T-helper 17 cell (primary cell): Measurements from ENCODE around the gene LNX2. TPM values are rescaled to one million over a fixed set of nuclear protein-coding genes. Genes with fewer than 3 reads are reported as not detected.

Experiments used
- ATAC-seq: fragments of 150-1000 bp; cut with Tn5 transposase; 2 replicates; pipeline ENCODE4 v1.10.0; 2021; ENCODE audit warnings: mild to moderate bottlenecking, moderate library complexity
- DNase-seq, 3 donors: peaks; one replicate each; pipeline versions ENCODE4 v3.0.0 to v3.0.0-alpha.2; 2020 to 2021
- H3K9me3 ChIP-seq: one replicate; pipeline ENCODE4 v1.7.0; 2013; ENCODE audit warnings: low read length, mild to moderate bottlenecking; ENCODE audit not compliant: control insufficient read depth, poor library complexity, severe bottlenecking
- H3K27ac Mint-ChIP-seq: one replicate; pipeline ENCODE4 v1.8.0; 2022; ENCODE audit warnings: mild to moderate bottlenecking, moderate library complexity, mixed read lengths
- H3K27me3 Mint-ChIP-seq: one replicate; pipeline ENCODE4 v1.8.0; 2022; ENCODE audit warnings: mixed read lengths
- H3K36me3 Mint-ChIP-seq: one replicate; pipeline ENCODE4 v1.8.0; 2022; ENCODE audit warnings: low read depth, mixed read lengths
- H3K4me1 Mint-ChIP-seq: one replicate; pipeline ENCODE4 v1.8.0; 2022; ENCODE audit warnings: mild to moderate bottlenecking, mixed read lengths
- H3K4me3 Mint-ChIP-seq: one replicate; pipeline ENCODE4 v1.8.0; 2022; ENCODE audit warnings: mild to moderate bottlenecking, moderate library complexity, mixed read lengths
- total RNA-seq, 4 donors: library from RNA in 2 of 4; stranded (reverse) in 2 of 4; gene quantifications; one replicate each; pipeline ENCODE4 v1.2.3 and lab custom pipeline; 2022 to 2026

Gene LNX2
- total RNA-seq, 2 donors from 2014 or later, result 4.6 to 6.9 TPM

DNA sequence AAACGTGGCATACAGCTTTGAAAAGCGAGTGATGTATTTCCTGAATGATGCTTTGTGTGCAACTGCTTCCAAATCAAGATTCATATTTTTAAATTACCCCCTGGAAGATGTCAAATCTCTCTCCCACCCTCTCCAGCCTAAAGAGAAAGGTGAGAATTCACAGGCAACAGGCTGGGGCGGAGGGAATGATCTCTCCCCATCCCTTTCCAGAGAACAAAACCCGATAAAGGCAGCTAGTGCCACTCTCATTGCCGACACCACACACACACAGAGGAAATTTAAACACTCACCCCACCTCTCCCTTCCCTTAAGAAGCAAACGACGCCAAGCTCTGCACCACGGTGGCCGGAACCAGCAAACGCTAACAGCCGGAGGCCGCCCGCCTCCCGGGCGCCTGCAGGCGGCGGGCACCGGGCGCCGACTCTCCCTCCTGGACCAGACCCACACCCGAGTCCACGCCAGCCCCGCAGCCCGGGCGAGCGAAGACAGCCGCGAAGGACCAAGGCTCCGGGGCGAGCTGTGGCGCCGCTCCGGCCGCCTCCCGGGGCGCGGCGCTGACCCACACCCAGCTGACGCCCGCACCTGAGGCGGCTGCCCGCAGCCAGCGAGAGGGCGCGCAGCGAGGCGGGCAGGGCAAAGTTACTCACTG lies 477 bp downstream of the LNX2 start:
- Mint-ChIP-seq H3K4me3 (peak overlapping the region; percentile 94), H3K27ac (peak overlapping the region; percentile 78), H3K27me3 (no peaks in the 10 kb centered on the region), H3K36me3 (peaks cover 5% of the 10 kb centered on the region), H3K4me1 (peaks cover 41% of the 10 kb centered on the region)
- peak in 2 of 3 donors; percentile 16 to 27 for DNase-seq
- no peaks in the 10 kb centered on the region for H3K9me3 ChIP-seq
- peak; percentile 25 for ATAC-seq

DNA sequence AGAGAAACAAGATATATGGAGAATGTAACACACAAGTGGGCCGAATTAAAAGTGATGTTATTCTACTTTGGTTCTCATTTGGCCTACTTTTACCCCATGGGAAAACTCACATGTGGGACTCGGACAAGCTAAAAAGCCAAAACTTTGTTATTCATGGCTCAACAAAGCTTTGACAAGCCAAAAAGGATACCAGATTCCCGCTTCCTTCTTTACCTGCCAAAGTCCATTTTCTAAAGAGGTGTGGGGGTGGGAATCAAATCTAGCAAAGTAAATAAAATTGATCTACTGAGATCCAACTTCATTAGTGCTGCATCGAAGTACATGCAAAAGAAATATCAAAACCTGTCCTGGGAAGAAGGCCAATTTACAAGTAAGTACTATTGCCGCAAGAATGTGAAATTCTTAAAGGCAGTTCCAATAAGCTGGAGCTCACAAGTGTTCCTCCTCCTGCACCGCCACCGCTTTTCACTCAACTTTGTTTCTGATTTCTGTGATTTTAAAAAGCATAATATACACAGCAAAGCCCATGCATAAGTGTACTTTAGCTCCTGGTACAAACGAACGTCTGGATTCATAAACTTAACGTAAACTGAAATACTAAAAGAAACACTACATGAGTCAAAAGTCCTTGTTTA lies 1.1 kb downstream of the LNX2 start:
- ATAC-seq (no peak), DNase-seq (no peak)
- peak overlapping the region; percentile 94 for H3K4me3 Mint-ChIP-seq
- peaks cover 44% of the 10 kb centered on the region for H3K4me1 Mint-ChIP-seq
- H3K36me3 Mint-ChIP-seq, result peaks cover 5% of the 10 kb centered on the region
- H3K27me3 Mint-ChIP-seq, result no peaks in the 10 kb centered on the region
- no peaks in the 10 kb centered on the region for H3K9me3 ChIP-seq
- H3K27ac Mint-ChIP-seq, result peak overlapping the region; percentile 78

DNA sequence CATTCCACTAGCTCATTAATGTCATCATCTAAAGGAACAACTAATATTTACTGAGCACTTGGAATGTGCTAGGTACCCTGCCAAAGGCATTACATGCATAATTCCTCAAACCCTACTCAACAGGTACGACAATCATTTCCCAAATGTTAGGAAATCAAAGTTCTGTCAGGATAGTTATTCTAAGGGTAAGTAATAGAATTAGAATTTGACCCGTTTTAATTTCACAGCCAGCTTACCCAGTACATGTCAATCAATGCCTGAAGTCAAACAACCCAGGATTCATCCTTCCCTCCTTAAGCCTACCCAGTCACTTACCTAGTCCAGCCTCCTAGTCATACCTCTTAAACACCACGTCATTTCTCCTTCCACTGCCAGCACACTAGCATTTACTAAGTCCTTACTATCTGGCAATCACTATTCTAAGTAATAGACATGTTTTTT lies 2.4 kb downstream of the LNX2 start:
- ATAC-seq, result no peak

DNA sequence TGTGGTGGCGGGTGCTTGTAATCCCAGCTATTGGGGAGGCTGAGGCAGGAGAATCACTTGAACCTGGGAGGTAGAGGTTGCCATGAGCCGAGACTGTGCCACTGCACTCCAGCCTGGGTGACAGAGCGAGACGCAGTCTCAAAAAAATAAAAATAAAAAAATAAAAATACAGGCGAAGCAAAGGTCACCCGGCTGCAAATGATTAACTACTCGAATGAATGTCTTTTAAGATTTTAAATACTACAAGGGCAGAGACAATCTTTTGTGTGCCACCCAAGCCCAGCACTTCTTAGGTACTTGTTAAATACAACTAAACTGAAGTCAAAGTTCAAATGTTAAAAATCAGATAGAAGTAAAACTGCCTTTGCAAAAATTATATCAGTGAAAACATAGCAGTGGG lies 6.7 kb downstream of the LNX2 start:
- no peak overlapping the region for H3K4me3 Mint-ChIP-seq
- no peak for DNase-seq
- H3K27me3 Mint-ChIP-seq, result no peaks in the 10 kb centered on the region
- peaks cover 2% of the 10 kb centered on the region for H3K36me3 Mint-ChIP-seq
- H3K9me3 ChIP-seq, result no peaks in the 10 kb centered on the region
- no peak for ATAC-seq
- peaks cover 48% of the 10 kb centered on the region for H3K4me1 Mint-ChIP-seq
- H3K27ac Mint-ChIP-seq, result no peak overlapping the region

More for the DNA sequence above, 2.4 kb downstream of the LNX2 start:
- H3K4me1 Mint-ChIP-seq, result peaks cover 43% of the 10 kb centered on the region
- no peaks in the 10 kb centered on the region for H3K9me3 ChIP-seq
- H3K36me3 Mint-ChIP-seq, result peaks cover 2% of the 10 kb centered on the region
- no peak for DNase-seq
- H3K27me3 Mint-ChIP-seq, result no peaks in the 10 kb centered on the region
- peak overlapping the region; percentile 2 for H3K4me3 Mint-ChIP-seq
- no peak overlapping the region for H3K27ac Mint-ChIP-seq

DNA sequence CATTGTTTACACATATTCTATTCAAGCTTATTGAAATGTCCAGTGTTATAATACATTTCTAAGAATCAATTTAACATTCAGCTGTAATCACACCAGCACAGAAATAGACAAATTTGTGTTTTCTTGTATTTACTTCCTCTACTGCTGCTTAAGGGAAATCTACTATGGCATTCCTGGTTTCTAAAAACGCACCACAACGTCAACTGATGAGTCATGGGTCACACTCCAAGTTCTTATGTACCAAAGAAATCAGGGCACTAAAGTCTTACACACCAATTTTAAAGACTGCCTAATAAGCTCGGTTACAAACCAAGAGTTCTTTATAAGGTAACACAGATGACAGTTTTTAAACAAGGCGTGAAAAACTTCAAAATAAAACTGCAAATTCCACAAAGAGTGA lies 13.2 kb downstream of the LNX2 start:
- DNase-seq, result no peak
- Mint-ChIP-seq H3K27me3 (no peaks in the 10 kb centered on the region), H3K36me3 (no peaks in the 10 kb centered on the region), H3K27ac (no peak overlapping the region), H3K4me3 (no peak overlapping the region), H3K4me1 (peaks cover 36% of the 10 kb centered on the region)
- ATAC-seq, result no peak
- no peaks in the 10 kb centered on the region for H3K9me3 ChIP-seq

DNA sequence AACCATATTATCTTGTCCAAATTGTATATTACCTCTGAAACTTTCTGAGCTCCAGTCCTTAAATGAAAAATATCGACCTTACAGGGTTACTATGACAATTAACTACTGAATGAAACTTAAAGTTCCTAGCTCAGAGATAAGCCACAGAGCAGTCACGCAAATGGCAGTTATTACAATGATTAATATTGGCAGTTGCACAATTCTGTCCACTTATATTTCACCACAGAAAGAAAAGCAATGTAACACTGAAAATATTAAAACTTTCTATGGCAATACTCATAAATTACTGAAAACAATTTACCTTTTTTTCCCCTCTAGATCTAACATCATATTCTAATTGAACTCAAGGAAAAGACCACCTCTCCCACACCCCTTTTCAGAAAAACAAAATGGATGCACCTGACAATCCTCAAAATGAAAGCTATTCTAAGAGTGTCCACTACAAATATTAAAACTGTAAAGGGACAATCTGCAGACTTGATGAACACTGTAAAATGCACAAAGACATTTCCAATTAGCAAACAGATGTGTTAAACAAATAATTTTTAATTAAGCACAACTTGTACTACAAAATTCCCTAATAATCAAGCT lies 14.6 kb downstream of the LNX2 start:
- no peak overlapping the region for H3K4me3 Mint-ChIP-seq

DNA sequence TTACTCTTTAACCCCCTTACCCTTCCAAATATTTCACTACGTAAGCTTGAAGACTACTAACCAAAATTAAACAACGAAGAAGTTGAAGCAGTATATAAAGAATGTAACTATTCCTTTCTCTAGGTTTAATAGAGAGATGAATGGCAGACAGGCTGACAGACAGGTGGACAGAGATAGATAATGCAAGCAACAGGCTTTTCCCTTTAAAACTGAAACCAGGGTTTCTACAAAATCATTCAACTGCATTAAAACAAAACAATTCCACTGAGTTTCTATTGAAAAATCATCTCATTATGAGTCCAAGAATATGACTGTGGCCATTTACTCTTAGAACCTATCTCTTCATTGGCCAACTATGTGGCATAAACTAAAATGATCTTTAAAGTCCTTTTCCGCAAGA lies 15.2 kb downstream of the LNX2 start:
- ATAC-seq (no peak), DNase-seq (no peak)
- peaks cover 28% of the 10 kb centered on the region for H3K4me1 Mint-ChIP-seq
- H3K36me3 Mint-ChIP-seq, result no peaks in the 10 kb centered on the region
- H3K27me3 Mint-ChIP-seq, result no peaks in the 10 kb centered on the region
- no peak overlapping the region for H3K4me3 Mint-ChIP-seq
- no peaks in the 10 kb centered on the region for H3K9me3 ChIP-seq
- H3K27ac Mint-ChIP-seq, result no peak overlapping the region

More for the DNA sequence above, 14.6 kb downstream of the LNX2 start:
- Mint-ChIP-seq H3K36me3 (no peaks in the 10 kb centered on the region), H3K4me1 (peaks cover 30% of the 10 kb centered on the region), H3K27me3 (no peaks in the 10 kb centered on the region), H3K27ac (no peak overlapping the region)
- DNase-seq (no peak), ATAC-seq (no peak)
- H3K9me3 ChIP-seq, result no peaks in the 10 kb centered on the region

DNA sequence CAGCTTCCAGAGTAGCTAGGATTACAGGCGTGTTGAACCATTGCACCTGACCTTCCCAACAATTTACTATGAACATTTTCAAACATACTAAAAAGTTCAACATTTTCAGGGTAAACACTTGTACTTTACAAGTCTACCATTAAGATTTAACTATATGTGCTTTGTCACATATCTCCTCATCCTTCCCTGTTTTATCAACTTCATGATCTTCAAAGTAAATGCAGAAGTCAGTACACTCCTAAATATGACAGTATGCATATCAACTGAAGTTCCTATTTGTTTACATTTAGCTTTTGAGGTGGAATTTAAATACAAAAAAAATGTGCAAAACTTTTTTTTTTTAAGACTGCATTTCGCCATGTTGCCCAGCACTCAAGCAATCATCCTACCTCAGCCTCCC lies 18.5 kb downstream of the LNX2 start:
- Mint-ChIP-seq H3K27me3 (no peaks in the 10 kb centered on the region), H3K36me3 (no peaks in the 10 kb centered on the region), H3K4me1 (peaks cover 19% of the 10 kb centered on the region), H3K4me3 (no peak overlapping the region), H3K27ac (no peak overlapping the region)
- ATAC-seq (no peak), DNase-seq (no peak)
- H3K9me3 ChIP-seq, result no peaks in the 10 kb centered on the region

DNA sequence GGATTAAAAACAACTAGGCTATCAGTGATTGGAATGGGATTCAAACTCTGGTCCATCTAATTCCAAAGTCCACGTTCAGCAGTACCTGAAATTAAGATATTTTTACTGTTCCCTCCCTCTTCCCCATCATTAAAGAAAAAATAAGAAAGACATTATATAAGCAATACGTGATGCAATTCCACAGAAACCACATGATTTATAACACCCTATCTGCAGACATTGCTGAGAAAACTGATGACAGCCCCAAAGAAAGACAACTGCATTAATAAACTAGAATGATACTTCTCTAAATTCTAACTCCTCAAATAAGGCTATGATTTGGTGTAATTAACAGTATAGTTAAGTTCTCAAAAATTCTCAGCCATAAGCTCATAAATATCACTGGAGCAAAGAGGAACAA lies 19.1 kb downstream of the LNX2 start:
- ATAC-seq (no peak), DNase-seq (no peak)
- Mint-ChIP-seq H3K4me1 (peaks cover 17% of the 10 kb centered on the region), H3K27ac (no peak overlapping the region), H3K4me3 (no peak overlapping the region), H3K36me3 (no peaks in the 10 kb centered on the region), H3K27me3 (no peaks in the 10 kb centered on the region)
- no peaks in the 10 kb centered on the region for H3K9me3 ChIP-seq

DNA sequence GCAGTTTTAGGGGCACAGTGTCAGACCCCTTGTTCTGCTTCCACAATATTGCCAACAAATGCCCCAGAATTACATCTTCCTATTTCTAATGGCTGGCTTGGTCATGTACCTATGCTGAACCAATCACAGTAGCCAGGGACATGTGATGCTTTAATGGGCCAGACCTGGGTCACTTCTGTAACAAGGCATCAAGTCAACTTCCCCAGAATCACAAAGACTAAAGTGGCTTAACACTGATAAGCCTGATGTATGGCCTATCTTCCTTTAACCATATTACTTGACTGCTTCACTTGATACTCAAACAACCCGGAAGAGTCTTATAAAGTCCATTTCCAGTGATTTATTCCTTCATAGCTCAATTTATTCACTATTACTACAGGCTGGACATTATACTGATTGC lies 19.6 kb downstream of the LNX2 start:
- Mint-ChIP-seq H3K4me3 (no peak overlapping the region), H3K4me1 (peaks cover 15% of the 10 kb centered on the region), H3K27me3 (no peaks in the 10 kb centered on the region), H3K36me3 (no peaks in the 10 kb centered on the region), H3K27ac (no peak overlapping the region)
- no peaks in the 10 kb centered on the region for H3K9me3 ChIP-seq
- DNase-seq (no peak), ATAC-seq (no peak)

DNA sequence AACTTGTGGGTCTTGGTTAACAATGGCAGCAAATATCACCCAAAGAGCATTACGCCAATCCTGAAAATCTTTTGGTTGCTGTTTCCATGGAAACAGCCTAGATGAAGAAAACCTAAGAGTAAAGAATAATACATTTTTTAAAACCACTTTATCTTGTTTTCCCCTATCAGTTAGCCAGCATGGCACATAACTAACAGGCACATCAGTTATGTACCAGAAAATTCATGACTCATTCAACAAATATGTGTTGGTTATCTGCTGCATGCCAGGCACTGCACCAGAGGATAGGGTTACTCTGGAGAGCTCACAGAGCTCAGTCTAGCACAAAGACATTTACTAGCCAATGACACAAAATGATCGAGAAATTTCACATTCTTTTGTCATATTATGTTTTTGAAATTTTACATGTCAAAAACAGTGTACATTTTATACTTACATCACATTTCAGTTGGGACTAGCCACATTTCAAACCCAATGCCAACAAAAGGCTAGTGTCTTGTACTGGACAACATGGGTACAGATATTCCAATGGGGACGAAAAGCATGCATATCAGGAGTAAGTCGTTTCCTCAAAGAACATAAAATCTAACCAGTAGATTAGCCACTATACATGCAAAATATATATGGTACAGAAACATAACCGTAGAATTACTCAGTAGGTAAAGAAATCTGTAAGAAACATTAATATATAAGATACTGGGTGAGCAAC lies 20.3 kb downstream of the LNX2 start:
- no peaks in the 10 kb centered on the region for H3K9me3 ChIP-seq
- DNase-seq (no peak), ATAC-seq (no peak)
- no peaks in the 10 kb centered on the region for H3K36me3 Mint-ChIP-seq
- peaks cover 12% of the 10 kb centered on the region for H3K4me1 Mint-ChIP-seq
- no peak overlapping the region for H3K4me3 Mint-ChIP-seq
- H3K27ac Mint-ChIP-seq, result no peak overlapping the region
- no peaks in the 10 kb centered on the region for H3K27me3 Mint-ChIP-seq

DNA sequence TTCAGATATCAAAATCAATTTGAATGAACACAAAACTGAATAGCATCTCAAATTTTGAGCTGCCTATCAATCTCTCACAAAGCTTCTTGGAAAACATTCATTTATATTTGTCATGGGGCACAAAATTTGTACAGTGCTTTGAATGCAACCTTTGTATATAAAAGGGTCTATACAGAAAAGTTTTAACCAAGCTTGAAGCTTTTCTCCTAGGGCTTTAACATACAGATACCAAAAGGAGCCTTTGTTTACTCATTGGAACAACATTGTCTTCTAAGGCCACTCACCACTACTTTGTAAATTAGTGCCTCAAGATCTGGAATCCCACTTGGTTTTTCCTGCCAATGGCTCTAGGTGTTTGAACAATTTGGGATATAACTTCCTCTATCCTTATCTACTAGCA lies 21.2 kb downstream of the LNX2 start:
- H3K36me3 Mint-ChIP-seq, result no peaks in the 10 kb centered on the region
- peaks cover 9% of the 10 kb centered on the region for H3K4me1 Mint-ChIP-seq
- DNase-seq (no peak), ATAC-seq (no peak)
- no peaks in the 10 kb centered on the region for H3K27me3 Mint-ChIP-seq
- H3K27ac Mint-ChIP-seq, result no peak overlapping the region
- no peak overlapping the region for H3K4me3 Mint-ChIP-seq
- no peaks in the 10 kb centered on the region for H3K9me3 ChIP-seq

DNA sequence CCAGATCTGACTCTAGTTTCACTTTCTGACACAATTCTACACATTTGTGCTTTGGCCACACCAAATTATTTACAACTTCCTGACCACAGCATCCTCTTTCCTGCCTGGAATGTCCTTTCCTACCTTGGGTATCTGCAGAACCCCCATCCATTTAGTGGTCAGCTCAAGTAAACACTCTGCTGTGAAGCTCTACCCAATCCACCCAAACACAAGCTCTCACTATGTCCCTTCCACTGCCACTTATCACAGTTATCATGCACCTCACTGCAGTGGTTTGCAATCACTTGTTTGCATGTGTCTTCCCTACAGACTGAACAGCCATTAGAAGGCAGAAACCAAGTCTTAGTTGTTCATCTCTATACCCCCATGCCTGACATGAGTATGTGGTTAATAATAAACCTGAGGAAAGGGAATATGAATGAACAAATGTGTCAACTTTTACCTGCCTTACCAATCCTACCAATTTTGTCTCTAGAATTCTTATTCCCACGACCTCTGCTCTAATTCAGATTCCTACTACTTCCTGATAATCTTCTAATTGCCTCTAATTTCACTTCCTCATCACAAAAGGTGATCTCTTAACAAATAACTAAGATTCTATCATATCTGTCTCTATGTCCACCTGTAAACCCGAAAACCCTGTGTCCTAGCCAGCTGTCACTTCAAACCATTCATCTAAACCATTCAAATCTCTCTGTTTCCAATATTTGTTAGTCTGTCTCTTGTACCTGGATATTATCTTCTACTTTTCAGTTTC lies 25.1 kb downstream of the LNX2 start:
- DNase-seq, result no peak
- ATAC-seq, result no peak
- Mint-ChIP-seq H3K36me3 (no peaks in the 10 kb centered on the region), H3K27ac (no peak overlapping the region), H3K4me1 (no peaks in the 10 kb centered on the region), H3K27me3 (no peaks in the 10 kb centered on the region), H3K4me3 (no peak overlapping the region)
- H3K9me3 ChIP-seq, result no peaks in the 10 kb centered on the region
